ENCODE measurements around the gene LRBA. TPM values are rescaled to one million over a fixed set of nuclear protein-coding genes. Genes with fewer than 3 reads are reported as not detected.
A peak's percentile ranks its signal among the peaks of the same experiment; 100 is the strongest.

Gene LRBA
- total RNA-seq, 1 experiment from 2014 or later, result 25.9 TPM

DNA sequence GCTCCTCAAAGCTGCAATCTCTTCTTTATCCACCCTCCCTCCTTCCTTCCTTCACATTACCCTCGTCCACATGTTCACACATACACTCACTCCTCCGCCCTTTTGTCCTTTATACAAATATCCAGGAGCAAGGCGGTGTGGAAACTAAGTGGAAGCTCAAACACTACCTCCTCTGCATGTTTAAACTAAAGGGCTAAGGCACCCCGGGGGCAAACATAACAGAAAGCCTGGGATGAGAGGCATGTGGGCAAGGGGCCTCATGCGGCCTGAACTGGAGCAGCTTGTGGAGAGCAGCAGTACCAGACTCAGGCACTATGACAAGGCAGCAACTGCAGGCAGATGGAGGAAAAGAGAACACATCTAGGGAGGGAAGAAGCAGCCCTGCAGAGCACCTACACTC, 423.7 kb downstream of the LRBA start:
- DNase-seq (ENCODE audit: low spot score), result no peak

DNA sequence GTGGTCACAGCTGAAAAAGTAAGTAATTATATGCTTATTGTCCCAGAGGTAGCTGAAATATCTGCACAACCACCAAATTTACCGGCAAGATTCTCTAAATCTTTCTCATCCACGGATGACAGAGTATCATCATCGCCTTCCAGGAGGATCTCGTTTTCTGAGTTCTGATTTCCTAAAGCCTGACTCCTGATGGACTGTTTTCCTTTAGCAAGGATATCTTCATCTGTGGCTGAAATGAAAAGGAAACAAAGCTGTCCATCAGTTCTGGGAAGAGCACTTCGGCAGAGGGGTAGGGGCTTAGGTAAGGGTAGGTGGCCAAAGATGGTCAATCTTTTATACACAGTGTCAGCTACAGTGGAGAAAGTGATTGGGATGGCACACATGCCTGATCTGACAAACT, 424.5 kb downstream of the LRBA start:
- no peak for DNase-seq (ENCODE audit: low spot score)

DNA sequence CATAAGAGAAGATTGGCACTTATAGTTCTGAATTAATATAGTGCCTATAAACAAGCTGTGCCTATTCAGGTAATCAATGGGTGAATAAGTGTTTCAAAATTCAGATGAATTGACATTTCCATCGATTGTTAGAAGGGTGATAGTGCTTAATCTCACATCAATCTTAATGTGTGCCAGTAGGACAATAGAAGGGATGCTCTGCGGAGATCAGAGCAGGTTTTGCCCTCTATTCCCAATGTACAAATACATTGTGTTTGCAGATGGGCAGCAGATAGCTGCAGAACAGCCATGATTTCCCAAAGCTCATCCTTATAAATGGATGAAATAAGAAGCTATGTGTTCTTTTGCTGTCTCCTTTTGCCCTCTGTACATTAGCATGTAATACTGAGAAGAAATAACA, 425.9 kb downstream of the LRBA start:
- no peak for DNase-seq (ENCODE audit: low spot score)

DNA sequence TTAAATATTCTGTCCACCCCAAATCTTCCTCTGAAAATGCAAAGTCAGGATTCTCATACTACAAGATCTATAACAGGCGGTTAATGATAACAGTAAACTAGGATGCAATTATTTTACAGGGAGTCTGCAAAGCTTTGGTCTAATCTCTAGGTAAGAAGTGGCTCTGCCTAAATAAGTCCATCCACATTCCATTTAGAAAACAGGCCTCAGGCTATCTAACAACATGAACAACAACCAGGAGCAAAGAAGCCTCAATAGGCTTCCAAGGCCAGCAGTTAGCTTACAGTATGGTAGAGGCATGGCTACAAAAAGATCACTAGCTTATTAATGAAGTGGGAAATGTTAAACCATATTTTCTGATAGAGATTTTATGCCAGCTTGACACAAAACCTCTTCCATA, 426.8 kb downstream of the LRBA start:
- no peak for DNase-seq (ENCODE audit: low spot score)

DNA sequence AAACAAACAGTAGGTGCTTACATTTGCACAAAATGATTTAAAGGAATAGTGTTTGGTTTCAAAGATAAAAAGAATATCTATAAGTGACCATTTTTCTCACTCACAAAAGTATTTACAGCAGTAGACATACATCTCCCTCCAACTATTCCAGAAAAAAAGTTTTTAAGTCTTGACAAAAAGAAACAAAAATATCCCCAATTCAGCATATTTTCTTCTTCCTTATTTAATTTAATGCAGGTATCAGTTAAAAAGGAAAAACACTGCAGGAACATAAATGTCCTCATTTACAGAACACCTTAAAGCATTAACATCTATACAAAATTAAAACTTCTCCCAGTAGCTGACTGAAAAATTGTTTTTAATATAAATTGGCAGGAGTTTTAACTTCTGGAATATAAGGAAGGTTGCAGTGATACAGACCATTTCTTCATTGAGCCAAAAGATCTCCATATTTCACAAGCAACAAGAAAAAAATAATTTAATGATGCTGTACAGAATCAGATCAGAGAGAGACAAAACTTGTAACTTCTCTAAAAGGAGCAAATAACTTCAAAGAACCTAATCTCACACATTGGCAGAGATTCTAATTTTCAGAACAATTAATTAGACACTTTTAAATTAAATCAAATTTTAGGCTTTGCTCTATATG, 428.8 kb downstream of the LRBA start:
- DNase-seq (ENCODE audit: low spot score), result no peak

DNA sequence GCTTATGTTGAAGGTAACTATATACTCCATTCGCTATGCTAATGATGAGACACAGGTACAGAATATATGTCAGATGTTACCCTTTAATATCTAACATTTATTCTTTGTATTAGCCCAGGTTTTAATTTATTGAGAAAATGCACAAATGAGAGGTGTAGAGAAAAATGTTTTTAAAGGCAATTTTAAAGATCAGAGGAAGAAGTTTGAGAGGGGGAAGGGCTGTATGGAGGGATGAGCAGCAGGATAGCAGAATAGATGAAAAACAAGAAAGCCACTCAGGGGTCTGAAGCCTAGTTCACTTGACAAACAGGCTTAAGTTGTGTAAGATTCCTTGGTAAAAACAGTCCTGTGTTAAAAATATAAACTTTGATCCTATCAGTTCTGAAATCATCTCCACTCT, 429.5 kb downstream of the LRBA start:
- DNase-seq (ENCODE audit: low spot score), result no peak

DNA sequence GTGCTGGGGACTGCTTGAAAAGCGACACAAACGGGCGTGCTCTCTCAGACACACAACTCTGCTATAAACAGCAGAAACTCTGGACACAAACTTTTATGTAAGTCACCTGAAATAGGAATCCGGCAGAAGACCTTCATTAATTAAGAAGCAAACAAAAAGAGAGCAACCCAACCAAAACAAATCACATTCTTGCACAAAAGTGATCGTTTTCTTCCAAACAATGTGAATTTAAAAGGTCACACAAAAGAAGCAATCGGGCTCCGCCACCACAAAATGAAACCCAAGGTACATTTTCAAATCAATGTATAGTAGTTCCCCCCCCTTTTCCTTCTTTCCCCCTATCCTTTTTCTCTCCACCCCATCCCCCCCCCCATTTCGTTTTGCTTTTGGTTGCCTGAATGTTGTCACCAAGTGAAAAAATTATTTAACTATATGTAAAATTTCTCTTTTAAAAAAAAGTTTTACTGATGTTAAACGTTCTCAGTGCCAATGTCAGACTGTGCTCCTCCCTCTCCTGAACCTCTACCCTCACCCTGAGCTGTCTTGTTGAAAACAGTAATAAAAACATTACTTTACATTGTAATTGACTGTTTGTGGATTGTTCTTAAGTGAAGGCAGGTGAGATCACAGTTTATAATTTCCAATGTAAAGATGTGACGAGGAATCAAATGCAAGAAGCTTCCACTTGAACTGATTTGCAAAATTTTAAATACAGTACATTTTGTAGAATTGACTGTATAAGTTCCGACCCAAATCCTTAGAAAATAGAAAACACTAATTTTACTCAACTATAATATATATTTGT, 430.8 kb downstream of the LRBA start:
- no peak for DNase-seq (ENCODE audit: low spot score)

DNA sequence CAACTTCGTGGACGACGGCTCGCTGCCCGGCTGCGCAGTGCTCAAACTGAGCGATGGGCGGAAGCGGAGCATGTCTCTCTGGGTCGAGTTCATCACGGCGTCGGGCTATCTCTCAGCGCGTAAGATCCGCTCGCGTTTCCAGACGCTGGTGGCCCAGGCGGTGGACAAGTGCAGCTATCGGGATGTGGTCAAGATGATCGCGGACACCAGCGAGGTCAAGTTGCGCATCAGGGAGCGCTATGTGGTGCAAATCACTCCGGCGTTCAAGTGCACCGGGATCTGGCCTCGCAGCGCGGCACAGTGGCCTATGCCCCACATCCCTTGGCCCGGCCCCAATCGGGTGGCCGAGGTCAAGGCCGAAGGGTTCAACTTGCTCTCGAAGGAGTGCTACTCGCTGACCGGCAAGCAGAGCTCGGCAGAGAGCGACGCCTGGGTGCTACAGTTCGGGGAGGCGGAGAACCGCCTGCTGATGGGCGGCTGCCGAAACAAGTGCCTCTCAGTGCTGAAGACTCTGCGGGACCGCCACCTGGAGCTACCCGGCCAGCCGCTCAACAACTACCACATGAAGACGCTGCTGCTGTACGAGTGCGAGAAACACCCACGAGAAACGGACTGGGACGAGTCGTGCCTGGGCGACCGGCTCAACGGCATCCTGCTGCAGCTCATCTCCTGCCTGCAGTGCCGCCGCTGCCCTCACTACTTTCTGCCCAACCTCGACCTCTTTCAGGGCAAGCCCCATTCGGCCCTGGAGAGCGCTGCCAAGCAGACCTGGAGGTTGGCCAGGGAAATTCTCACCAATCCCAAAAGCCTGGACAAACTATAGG, 431.6 kb downstream of the LRBA start:
- DNase-seq (ENCODE audit: low spot score), result no peak

DNA sequence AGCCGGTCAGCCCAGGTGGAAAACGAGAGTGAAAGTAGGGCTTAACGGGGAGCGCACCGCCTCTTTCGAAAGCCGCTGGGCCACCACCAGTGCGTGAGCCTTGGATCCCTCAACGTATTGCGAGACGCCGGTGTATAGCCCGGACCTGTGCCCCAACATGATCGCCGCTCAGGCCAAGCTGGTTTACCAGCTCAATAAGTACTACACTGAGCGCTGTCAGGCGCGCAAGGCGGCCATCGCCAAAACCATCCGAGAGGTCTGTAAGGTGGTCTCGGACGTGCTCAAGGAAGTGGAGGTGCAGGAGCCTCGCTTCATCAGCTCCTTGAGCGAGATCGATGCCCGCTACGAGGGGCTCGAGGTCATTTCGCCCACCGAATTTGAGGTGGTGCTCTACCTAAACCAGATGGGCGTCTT, 432.2 kb downstream of the LRBA start:
- no peak for DNase-seq (ENCODE audit: low spot score)

DNA sequence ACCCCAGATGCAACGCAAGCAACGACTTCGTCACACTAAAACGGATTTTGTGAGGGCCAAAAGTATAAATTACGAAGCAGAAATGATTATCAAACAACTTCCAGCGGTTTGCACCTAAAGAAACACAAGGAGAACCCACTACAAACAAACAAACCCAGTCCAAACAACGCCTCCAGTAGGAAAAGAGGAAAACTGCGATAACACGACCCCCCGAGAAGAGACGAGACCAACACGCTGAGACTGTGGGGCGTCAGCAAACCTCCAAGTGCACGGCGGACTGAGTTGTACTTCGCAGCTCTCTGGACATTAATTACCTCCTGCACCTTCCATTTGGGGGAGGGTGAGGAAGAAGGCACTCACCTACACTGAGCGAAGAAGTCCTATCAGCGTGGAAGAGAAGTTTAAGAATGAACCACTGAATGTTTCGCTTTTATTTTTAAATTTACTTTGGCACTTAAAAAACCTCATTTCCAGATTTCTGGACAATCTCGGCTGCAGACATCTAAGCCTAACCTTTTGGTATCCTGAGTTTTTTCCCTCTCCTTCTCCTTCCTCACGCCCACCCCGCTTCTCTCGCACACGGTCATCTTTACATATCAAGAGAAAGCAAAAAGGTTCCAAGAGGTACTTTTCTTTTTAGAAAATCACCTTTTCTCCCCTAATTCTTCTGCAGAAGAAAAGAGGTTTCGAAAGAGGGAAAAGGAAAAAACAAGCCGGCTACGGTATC, 432.8 kb downstream of the LRBA start, which contains the start of gene MAB21L2:
Gene MAB21L2, plus strand, starts transcription at position 6 of the 727 bp plus-strand sequence. CDS start 879 bp downstream, outside the sequence.
- no peak for DNase-seq (ENCODE audit: low spot score)

DNA sequence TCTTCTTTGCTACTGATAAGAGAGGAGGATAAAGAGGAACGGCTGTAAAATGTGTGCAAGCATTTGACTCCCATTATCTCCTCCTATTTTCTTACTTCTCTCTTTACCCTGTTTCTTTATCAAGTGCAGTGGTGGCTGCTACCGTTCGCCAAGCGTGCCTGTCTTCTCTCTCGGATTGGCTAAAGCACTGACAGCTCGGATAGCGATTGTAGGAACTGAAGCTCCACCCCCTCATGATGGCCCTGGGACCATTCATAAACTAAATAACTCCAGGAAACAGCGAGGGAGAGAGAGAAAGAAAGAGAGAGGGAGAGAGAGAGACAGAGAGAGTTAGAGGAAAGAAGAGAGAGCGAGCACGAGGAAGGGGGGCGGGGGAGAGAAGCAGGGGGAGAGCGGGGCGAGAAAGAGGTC, 433.4 kb downstream of the LRBA start:
- no peak for DNase-seq (ENCODE audit: low spot score)

DNA sequence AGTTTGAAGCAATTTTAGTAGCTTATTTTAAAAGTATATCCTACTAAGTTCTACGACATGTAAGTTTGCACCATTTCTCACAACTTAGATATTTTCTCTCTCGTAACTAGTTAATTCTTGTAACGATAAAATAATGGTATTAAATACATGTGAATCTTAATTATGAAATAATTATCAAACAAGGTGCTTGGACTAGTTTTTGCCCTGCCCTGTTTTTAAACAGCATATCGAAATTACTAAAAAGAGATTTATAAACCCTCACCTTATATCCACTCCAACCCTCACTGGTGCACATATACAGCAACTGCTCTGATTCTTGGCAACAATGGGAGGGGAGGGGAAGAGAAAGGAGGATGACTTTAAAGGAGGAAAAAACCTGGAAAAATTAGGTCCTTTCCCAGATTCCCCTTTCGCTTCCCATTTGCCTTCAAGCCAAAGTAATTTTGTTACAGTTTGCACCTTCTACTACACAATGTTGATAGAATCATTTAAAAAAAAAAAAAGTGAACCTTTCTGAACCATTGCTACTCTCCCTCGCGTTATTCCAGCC, 434.0 kb downstream of the LRBA start:
- no peak for DNase-seq (ENCODE audit: low spot score)

DNA sequence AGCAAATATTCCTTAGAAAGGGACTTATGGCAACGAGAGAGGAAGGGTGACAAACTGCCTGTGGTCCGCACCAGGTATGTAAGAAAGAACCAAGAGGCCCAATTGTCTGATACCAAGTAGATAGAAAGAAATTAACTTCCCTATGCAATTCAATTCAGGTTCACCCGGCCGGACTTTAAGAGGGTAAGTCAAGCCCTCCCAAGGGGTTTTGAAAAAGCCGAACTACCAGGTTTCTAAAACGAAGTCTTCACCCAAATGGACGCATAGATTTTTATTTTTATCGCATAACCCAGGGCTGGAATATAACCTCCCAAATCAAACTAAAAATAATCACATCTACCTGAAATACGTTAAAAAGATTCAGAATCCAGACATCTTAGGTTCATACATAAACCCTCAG, 434.8 kb downstream of the LRBA start:
- no peak for DNase-seq (ENCODE audit: low spot score)

DNA sequence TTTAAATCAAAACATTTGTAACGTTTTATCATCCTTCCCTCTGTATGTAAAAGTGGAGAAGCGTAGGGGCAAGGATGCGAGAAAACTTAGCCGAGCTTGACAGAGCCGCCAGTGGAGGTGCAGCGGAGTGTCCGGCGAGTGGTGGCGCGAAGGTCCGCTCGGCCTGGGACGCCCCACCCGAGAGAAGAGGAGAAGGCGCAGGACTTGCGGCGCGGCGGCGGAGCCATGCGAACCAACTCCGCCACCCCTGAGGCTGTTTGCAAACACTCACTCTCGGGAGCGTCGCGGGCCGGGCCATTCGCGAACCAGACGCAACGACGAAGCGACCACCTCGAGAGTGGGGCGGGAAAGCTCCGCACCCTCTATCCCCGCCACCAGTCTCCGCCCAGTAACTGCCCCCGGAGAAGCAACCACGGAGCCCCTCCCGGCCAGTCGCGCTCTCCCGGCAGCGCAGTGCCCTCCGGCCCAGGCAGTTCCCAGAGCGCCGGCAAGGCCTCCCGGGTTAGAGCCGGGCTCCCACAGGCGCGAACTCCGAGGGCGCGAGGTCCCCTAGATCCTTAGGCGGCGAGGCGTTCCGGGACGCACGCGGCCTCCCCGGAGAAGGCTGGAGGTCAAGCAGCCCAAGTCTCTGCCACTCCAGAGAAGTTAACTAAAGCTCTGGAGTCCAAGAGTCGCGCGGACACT, 435.4 kb downstream of the LRBA start:
- DNase-seq (ENCODE audit: low spot score), result no peak

DNA sequence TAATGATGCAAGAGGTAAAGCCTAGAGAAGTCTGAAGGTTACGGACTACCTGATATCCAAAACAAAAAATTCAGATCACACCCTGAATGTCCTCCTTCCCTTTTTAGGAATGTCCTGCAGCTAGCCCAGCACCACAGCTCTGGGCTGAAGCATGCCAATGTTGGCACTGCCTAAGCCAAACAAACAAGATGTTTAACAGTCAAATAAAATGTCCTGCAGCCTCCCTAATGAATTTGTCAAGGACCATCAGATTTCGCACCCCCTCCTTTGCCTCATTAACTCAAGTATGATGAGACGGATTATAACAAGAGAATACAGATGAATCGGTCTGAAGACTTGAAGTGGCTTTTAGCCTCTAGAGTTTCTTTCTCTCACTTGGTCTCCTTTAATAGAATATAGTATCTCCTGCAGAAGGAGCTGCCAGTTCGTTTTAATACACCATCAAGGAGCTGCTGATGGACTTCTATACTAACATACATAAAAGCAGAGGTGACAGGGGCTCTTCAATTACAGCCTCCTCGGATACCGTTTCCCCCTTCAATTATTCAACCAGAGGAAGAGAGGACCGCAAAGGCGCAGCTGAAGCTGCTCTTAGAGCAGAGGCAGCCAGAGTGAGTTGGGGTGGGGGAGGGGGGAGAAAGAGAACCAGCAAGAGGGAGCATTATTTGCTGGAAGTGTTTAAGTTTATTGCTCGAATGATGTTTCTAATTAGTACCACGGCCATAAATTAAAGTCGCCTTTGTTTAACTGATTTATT, 436.2 kb downstream of the LRBA start:
- DNase-seq (ENCODE audit: low spot score), result no peak

DNA sequence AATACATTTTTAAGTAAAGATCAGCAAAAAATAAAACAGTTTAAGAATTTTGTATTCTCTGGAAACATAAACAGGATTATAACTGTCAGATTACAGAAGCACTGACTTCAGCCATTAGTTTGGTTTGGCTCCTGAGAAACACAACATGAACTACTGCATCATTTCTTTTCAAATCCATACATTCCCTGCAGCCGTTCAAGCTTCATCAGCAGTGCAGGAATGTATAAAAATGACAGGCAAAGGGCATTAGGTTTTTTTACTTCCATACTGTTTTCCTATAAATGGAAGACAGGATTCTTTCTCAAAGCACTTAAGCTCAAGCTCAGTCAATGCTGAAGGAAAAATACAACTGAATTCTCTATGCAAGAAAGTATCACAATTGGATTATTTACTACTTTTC, 437.3 kb downstream of the LRBA start:
- DNase-seq (ENCODE audit: low spot score), result no peak

DNA sequence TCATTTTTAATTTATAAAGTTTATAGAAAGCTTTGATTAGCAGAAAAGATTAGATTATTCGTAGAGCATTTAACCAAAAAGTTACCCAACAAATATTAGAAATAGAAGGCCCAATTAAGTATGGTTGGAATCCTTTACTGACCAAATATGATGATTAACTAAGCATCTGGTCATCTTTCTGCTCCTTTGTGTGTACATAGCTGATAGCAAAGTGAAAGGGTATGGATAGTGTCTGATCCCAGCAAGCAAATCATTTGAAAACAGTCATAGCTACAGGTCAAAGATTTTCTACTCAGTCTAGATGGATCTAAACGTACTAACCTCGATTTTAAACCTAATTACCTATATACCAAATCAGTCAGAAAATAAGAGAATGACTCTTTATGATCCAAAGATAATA, 440.4 kb downstream of the LRBA start:
- DNase-seq (ENCODE audit: low spot score), result no peak

DNA sequence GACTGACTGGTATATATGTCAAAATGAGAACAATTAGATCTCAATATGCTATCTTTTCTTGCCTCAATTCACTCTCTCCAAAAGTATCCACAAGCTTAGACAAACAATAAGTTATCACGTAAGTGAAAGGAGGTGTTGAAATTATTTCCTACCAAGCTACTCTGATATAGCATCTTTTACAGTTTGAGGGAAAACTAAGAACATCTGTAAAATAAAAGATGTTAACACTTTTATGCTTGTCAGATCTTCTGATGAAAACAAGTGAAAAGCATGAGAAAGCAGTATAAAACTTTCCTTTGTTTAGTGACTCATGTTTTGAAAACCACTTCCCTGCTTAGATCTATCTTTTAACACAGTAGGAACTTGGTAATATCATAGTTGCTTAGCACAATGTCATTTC, 441.6 kb downstream of the LRBA start:
- peak; percentile 50 for DNase-seq (ENCODE audit: low spot score)

DNA sequence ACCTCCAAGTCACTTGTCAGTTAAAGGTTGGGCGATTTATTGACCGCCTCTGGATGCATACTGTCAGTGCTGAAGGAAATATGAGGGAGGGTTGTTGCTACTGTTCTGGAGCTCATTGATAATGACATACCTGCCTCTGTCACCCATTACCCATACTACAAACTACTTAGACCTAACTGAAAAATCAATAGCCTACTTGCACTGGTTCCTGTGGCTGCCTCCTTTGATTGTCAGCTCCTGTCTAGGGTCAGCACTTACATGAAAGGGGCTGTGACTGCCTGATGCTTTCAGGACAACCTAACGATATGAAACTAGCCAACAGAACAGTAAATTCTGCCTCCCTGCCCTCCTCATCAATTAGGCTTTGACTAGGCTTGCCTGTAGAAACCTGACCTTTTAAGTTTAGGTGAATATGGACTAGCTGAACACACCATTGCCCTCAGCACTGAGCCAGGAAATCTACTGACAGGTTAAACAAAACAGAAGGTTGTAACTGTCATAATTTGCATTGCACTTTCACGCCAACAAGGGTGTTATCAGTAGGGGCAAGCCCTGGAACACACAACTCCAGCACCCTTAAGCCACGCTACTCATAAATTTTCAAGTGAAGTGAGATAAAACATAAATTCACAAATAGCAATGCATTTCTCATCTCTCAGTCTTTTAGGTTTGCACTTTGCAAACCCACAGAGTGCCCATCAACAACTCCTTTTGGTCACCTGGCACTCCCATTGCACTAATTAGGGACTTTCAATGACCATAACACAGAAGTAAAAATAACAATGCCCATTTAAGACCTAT, 442.2 kb downstream of the LRBA start:
- DNase-seq (ENCODE audit: low spot score), result no peak

Measured in A172 (cell line).